ENCODE data around the gene CALML5.

CALML5 gene

DNA sequence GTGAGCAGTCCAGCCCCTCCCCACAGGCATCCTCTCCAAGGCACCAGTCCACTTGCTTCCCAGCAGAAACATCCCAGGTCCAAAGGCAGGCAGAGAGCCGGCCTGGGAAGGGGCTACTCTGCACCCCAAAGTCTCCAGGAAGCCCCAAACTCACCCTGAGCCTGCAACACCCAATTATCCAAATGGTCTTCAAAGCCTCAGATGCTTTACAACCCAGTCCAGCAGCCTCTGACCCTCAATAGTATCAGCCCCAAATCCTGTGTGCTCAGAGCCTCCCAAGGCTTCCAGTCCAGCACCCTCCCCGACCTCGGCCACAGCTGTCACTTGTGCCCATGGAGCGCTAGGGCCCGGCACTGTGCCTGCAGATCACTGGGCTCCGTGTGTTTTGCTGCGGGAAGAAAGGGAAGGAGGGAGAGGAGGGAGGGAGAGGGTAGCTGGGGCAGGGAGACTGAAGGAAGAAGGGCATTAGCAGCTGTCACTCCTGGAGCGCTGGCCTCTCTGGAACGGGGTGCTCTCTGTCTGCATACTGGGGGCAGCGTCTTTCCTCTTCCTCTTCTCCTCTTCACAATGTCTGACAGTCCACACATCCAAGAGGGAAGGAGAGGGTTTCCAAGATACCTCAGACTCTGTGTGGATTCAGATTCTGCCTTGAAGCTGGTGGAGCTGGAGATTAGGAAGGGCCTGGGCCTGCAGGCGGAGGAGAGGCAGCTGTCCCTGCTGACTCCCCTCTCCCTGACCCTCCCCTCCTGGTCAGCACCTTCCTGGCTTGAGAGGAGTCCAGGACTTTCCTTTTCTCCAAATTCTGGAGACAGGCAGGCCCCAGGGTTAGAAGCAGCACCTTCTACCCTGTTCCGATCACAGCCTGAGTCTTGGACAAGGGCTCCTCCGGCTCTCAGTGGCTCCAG lies 13.2 kb downstream of the CALML5 start:
- Histone ChIP-seq H3K27ac (replicated peaks) (no peak overlapping the region), H3K4me3 (replicated peaks; ENCODE audit: insufficient read depth, low read length) (no peak overlapping the region), H3K27me3 (ENCODE audit: insufficient read depth, poor library complexity, severe bottlenecking) (no peaks in the 10 kb centered on the region)
- TF ChIP-seq, protein P1, sequence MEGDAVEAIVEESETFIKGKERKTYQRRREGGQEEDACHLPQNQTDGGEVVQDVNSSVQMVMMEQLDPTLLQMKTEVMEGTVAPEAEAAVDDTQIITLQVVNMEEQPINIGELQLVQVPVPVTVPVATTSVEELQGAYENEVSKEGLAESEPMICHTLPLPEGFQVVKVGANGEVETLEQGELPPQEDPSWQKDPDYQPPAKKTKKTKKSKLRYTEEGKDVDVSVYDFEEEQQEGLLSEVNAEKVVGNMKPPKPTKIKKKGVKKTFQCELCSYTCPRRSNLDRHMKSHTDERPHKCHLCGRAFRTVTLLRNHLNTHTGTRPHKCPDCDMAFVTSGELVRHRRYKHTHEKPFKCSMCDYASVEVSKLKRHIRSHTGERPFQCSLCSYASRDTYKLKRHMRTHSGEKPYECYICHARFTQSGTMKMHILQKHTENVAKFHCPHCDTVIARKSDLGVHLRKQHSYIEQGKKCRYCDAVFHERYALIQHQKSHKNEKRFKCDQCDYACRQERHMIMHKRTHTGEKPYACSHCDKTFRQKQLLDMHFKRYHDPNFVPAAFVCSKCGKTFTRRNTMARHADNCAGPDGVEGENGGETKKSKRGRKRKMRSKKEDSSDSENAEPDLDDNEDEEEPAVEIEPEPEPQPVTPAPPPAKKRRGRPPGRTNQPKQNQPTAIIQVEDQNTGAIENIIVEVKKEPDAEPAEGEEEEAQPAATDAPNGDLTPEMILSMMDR (IDR thresholded peaks at IDR 0.05; ENCODE audit: insufficient read depth, low read length), result no peak
- TF ChIP-seq SPI1 (IDR thresholded peaks at IDR 0.05; ENCODE audit: borderline replicate concordance, low read depth) (no peak), POLR2AphosphoS5 (IDR thresholded peaks at IDR 0.05; ENCODE audit: low read depth) (no peak), GABPA (IDR thresholded peaks at IDR 0.05; ENCODE audit: low read depth) (no peak)
- TF ChIP-seq, protein P2, sequence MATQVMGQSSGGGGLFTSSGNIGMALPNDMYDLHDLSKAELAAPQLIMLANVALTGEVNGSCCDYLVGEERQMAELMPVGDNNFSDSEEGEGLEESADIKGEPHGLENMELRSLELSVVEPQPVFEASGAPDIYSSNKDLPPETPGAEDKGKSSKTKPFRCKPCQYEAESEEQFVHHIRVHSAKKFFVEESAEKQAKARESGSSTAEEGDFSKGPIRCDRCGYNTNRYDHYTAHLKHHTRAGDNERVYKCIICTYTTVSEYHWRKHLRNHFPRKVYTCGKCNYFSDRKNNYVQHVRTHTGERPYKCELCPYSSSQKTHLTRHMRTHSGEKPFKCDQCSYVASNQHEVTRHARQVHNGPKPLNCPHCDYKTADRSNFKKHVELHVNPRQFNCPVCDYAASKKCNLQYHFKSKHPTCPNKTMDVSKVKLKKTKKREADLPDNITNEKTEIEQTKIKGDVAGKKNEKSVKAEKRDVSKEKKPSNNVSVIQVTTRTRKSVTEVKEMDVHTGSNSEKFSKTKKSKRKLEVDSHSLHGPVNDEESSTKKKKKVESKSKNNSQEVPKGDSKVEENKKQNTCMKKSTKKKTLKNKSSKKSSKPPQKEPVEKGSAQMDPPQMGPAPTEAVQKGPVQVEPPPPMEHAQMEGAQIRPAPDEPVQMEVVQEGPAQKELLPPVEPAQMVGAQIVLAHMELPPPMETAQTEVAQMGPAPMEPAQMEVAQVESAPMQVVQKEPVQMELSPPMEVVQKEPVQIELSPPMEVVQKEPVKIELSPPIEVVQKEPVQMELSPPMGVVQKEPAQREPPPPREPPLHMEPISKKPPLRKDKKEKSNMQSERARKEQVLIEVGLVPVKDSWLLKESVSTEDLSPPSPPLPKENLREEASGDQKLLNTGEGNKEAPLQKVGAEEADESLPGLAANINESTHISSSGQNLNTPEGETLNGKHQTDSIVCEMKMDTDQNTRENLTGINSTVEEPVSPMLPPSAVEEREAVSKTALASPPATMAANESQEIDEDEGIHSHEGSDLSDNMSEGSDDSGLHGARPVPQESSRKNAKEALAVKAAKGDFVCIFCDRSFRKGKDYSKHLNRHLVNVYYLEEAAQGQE (IDR thresholded peaks at IDR 0.05; ENCODE audit: insufficient replicate concordance, low read depth), result no peak
- DNase-seq (ENCODE audit: low read depth in 1 of 2, low spot score in 1 of 2), result no peak

DNA sequence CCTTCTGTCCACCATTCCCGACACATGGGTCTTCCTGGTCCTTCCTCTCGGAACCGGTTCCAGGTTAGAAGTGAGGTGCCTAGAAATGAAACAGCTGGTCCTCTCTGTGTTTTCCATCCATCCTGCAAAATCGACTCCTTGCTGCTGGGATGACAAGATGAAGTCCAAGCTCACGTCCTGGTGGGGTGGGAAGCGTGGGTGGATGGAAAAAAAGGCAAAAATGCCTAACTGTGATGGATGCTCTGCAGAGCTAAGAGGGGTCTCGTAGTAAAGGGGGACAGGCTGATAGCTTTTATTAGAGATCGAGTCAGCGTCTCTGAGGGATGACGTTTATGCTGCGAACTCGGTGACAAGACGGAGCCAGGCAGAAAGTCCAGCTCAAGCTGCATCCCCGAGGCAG lies 14.1 kb downstream of the CALML5 start:
- H3K4me3 ChIP-seq (replicated peaks; ENCODE audit: insufficient read depth, low read length), result no peak overlapping the region

DNA sequence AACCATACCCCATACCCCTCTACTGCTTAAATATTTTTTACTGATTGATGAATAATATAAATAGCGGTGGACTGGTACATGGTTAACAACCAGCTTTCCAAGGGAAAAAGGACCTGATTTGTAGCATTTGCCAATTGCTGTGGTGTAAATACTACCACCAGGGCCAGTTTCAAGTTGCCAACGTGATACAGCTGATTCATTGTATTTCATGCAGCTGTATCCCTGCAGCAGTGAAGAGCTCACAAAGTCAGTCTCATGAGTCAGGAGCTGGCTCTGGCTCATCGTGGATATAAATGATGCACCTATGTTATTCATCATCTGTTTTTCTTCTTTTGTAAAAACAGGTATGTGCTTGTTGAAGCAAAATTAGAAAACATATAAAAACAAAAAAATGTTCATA lies 15.2 kb downstream of the CALML5 start:
- H3K27me3 ChIP-seq (ENCODE audit: insufficient read depth, poor library complexity, severe bottlenecking), result no peaks in the 10 kb centered on the region
- DNase-seq (ENCODE audit: low read depth in 1 of 2, low spot score in 1 of 2), result no peak
- H3K27ac ChIP-seq (replicated peaks), result no peak overlapping the region
- H3K4me3 ChIP-seq (replicated peaks; ENCODE audit: insufficient read depth, low read length), result no peak overlapping the region
- no peak for TF ChIP-seq SPI1 (IDR thresholded peaks at IDR 0.05; ENCODE audit: borderline replicate concordance, low read depth)
- TF ChIP-seq, protein P2 (IDR thresholded peaks at IDR 0.05; ENCODE audit: insufficient replicate concordance, low read depth), result no peak
- no peak for TF ChIP-seq POLR2AphosphoS5 (IDR thresholded peaks at IDR 0.05; ENCODE audit: low read depth)
- no peak for TF ChIP-seq GABPA (IDR thresholded peaks at IDR 0.05; ENCODE audit: low read depth)
- TF ChIP-seq, protein P1 (IDR thresholded peaks at IDR 0.05; ENCODE audit: insufficient read depth, low read length), result no peak

More for the DNA sequence above, 14.1 kb downstream of the CALML5 start:
- DNase-seq (ENCODE audit: low read depth in 1 of 2, low spot score in 1 of 2), result no peak
- TF ChIP-seq POLR2AphosphoS5 (IDR thresholded peaks at IDR 0.05; ENCODE audit: low read depth), result no peak
- no peak for TF ChIP-seq SPI1 (IDR thresholded peaks at IDR 0.05; ENCODE audit: borderline replicate concordance, low read depth)
- TF ChIP-seq, protein P2 (IDR thresholded peaks at IDR 0.05; ENCODE audit: insufficient replicate concordance, low read depth), result no peak
- no peak for TF ChIP-seq GABPA (IDR thresholded peaks at IDR 0.05; ENCODE audit: low read depth)
- TF ChIP-seq, protein P1 (IDR thresholded peaks at IDR 0.05; ENCODE audit: insufficient read depth, low read length), result no peak
- no peak overlapping the region for H3K27ac ChIP-seq (replicated peaks)
- H3K27me3 ChIP-seq (ENCODE audit: insufficient read depth, poor library complexity, severe bottlenecking), result no peaks in the 10 kb centered on the region
